WTC11 (cell line): ENCODE measurements around the gene TRMT112.

Experiments
- CTCF ChIP-seq: fragments of 200-600 bp; IDR thresholded peaks from 2 replicates; pipeline ENCODE4 v1.8.0; 2022; ENCODE audit warnings: antibody characterized with exemption
- ESRRA ChIP-seq: sonication (generic); formaldehyde crosslinking; IDR thresholded peaks from 2 replicates; pipeline ENCODE4 v1.8.1; 2022; ENCODE audit warnings: mild to moderate bottlenecking, missing genetic modification reagents, borderline replicate concordance
- ETV6 ChIP-seq: sonication (generic); formaldehyde crosslinking; IDR thresholded peaks from 2 replicates; pipeline ENCODE4 v1.8.1; 2022; ENCODE audit warnings: mild to moderate bottlenecking, missing genetic modification reagents
- FOXP1 ChIP-seq: sonication (generic); formaldehyde crosslinking; IDR thresholded peaks from 2 replicates; pipeline ENCODE4 v1.8.0; 2022; ENCODE audit warnings: missing genetic modification reagents, mild to moderate bottlenecking, moderate library complexity, borderline replicate concordance
- GTF2I ChIP-seq: fragments of 250-450 bp; sonication (Bioruptor Pico); conservative IDR thresholded peaks from 2 replicates; pipeline ENCODE4 v1.4.0; 2021; ENCODE audit warnings: mild to moderate bottlenecking
- IRF2 ChIP-seq: sonication (generic); formaldehyde crosslinking; IDR thresholded peaks from 2 replicates; pipeline ENCODE4 v1.8.0; 2022; ENCODE audit warnings: low read depth, missing genetic modification reagents, borderline replicate concordance
- TCF7 ChIP-seq: sonication (generic); formaldehyde crosslinking; IDR thresholded peaks from 2 replicates; pipeline ENCODE4 v1.8.0; 2022; ENCODE audit warnings: mild to moderate bottlenecking, low read depth, missing genetic modification reagents, moderate library complexity
- ZNF138 ChIP-seq: sonication (generic); formaldehyde crosslinking; conservative IDR thresholded peaks from 2 replicates; pipeline ENCODE4 v1.8.1; 2022; ENCODE audit warnings: mild to moderate bottlenecking, moderate library complexity, missing genetic modification reagents
- ZNF416 ChIP-seq: fragments of 250-450 bp; sonication (Bioruptor Pico); IDR thresholded peaks from 2 replicates; pipeline ENCODE4 v1.9.0; 2021; ENCODE audit warnings: mild to moderate bottlenecking, inconsistent platforms
- TF ChIP-seq, protein P1 (sequence below): sonication (generic); formaldehyde crosslinking; IDR thresholded peaks from 2 replicates; pipeline ENCODE4 v1.8.0; 2023; ENCODE audit warnings: missing genetic modification reagents

DNA sequence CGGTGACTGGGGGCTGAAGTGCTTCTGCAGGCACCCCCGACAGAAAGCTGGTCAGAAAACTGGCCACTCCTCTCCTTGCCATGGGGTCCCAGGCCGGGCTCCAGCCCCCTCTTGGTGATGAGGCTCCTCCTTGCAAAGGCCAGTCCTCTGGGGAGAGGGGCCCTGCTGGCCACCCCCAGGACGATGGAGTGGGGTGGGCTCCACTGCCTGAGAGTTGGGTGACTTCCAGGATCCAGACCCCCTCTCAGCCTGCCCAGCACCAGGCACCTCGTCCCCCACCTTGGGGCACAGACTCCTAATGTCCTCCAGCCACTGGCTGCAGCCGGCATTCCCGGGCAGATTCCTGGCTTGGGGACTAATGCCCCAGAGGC, 41.2 kb upstream of the TRMT112 start:
- TF ChIP-seq GTF2I (no peak), CTCF (no peak), IRF2 (CRISPR knock-in tag) (no peak), ETV6 (CRISPR knock-in tag) (no peak), TCF7 (CRISPR knock-in tag) (no peak), ESRRA (CRISPR knock-in tag) (no peak), ZNF416 (CRISPR knock-in tag) (no peak), FOXP1 (CRISPR knock-in tag) (no peak), ZNF138 (CRISPR knock-in tag) (no peak)
- TF ChIP-seq, protein P1, sequence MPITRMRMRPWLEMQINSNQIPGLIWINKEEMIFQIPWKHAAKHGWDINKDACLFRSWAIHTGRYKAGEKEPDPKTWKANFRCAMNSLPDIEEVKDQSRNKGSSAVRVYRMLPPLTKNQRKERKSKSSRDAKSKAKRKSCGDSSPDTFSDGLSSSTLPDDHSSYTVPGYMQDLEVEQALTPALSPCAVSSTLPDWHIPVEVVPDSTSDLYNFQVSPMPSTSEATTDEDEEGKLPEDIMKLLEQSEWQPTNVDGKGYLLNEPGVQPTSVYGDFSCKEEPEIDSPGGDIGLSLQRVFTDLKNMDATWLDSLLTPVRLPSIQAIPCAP: no peak
